H9 (cell line): ENCODE data around the gene AKT3. TPM values are rescaled to one million over a fixed set of nuclear protein-coding genes. Genes with fewer than 3 reads are reported as not detected.

Experiments used
- DNase-seq: peaks from one replicate; pipeline ENCODE4 v3.0.0-alpha.2; 2017
- H2AFZ ChIP-seq: one replicate; pipeline ENCODE4 v1.6.1; 2013; ENCODE audit warnings: mild to moderate bottlenecking, low read length, control low read depth, moderate library complexity
- H2AK5ac ChIP-seq: 2 replicates; pipeline ENCODE4 v1.6.1; 2013; ENCODE audit warnings: low read length, control low read depth, mixed read lengths; ENCODE audit not compliant: insufficient read length
- H2BK120ac ChIP-seq: one replicate; pipeline ENCODE4 v1.6.1; 2013; ENCODE audit warnings: low read depth, mild to moderate bottlenecking, low read length, control low read depth, inconsistent platforms; ENCODE audit not compliant: poor library complexity, severe bottlenecking
- H2BK12ac ChIP-seq: 2 replicates; pipeline ENCODE4 v1.6.1; 2013; ENCODE audit warnings: low read length, control low read depth, mixed read lengths, low read depth; ENCODE audit not compliant: insufficient read length
- H2BK15ac ChIP-seq: 2 replicates; pipeline ENCODE4 v1.6.1; 2013; ENCODE audit warnings: low read depth, low read length, control low read depth
- H2BK20ac ChIP-seq: one replicate; pipeline ENCODE4 v1.6.1; 2013; ENCODE audit warnings: low read depth, mild to moderate bottlenecking, low read length, control low read depth, inconsistent platforms; ENCODE audit not compliant: poor library complexity, severe bottlenecking
- H2BK5ac ChIP-seq: 2 replicates; pipeline ENCODE4 v1.6.1; 2013; ENCODE audit warnings: low read length, control low read depth, mixed read lengths; ENCODE audit not compliant: insufficient read length
- H3K14ac ChIP-seq: 2 replicates; pipeline ENCODE4 v1.6.1; 2013; ENCODE audit warnings: low read length, control low read depth; ENCODE audit not compliant: insufficient read depth
- H3K18ac ChIP-seq: 2 replicates; pipeline ENCODE4 v1.6.1; 2013; ENCODE audit warnings: low read depth, mild to moderate bottlenecking, mixed read lengths, low read length, control low read depth; ENCODE audit not compliant: insufficient read length
- H3K23ac ChIP-seq: 2 replicates; pipeline ENCODE4 v1.6.1; 2013; ENCODE audit warnings: low read length, control low read depth, mixed read lengths, low read depth; ENCODE audit not compliant: insufficient read length
- H3K23me2 ChIP-seq: 2 replicates; pipeline ENCODE4 v1.6.1; 2013; ENCODE audit warnings: low read depth, mild to moderate bottlenecking, mixed read lengths, low read length, control low read depth; ENCODE audit not compliant: insufficient read length, poor library complexity, severe bottlenecking
- H3K27ac ChIP-seq: 2 replicates; pipeline ENCODE4 v1.5.1; 2013; ENCODE audit warnings: low read length, control low read depth, mixed read lengths, low read depth; ENCODE audit not compliant: insufficient read length
- H3K27me3 ChIP-seq: 2 replicates; pipeline ENCODE4 v1.6.1; 2013; ENCODE audit warnings: low read length, control low read depth, inconsistent platforms; ENCODE audit not compliant: insufficient read depth
- H3K4ac ChIP-seq: 2 replicates; pipeline ENCODE4 v1.6.1; 2013; ENCODE audit warnings: low read depth, mild to moderate bottlenecking, control low read depth, inconsistent platforms, low read length, moderate library complexity
- H3K4me1 ChIP-seq: 2 replicates; pipeline ENCODE4 v1.6.1; 2013; ENCODE audit warnings: low read length, control low read depth, inconsistent platforms; ENCODE audit not compliant: insufficient read depth
- H3K4me2 ChIP-seq: 2 replicates; pipeline ENCODE4 v1.6.1; 2013; ENCODE audit warnings: low read length, control low read depth, mixed read lengths; ENCODE audit not compliant: insufficient read length, insufficient read depth
- H3K56ac ChIP-seq: 2 replicates; pipeline ENCODE4 v1.6.1; 2013; ENCODE audit warnings: low read depth, mild to moderate bottlenecking, mixed read lengths, low read length, control low read depth; ENCODE audit not compliant: insufficient read length
- H3K79me1 ChIP-seq: 2 replicates; pipeline ENCODE4 v1.6.1; 2013; ENCODE audit warnings: low read depth, mild to moderate bottlenecking, moderate library complexity, low read length, control low read depth, inconsistent platforms; ENCODE audit not compliant: insufficient read depth, poor library complexity, severe bottlenecking
- H3K79me2 ChIP-seq: 2 replicates; pipeline ENCODE4 v1.6.1; 2013; ENCODE audit warnings: low read length, control low read depth, inconsistent platforms; ENCODE audit not compliant: insufficient read depth
- H3K9ac ChIP-seq: 2 replicates; pipeline ENCODE4 v1.6.1; 2013; ENCODE audit warnings: low read length, control low read depth, mixed read lengths; ENCODE audit not compliant: insufficient read length; ENCODE audit errors: extremely low read depth
- H3K9me3 ChIP-seq: one replicate; pipeline ENCODE4 v1.6.1; 2013; ENCODE audit warnings: low read depth, low read length, inconsistent platforms; ENCODE audit not compliant: control insufficient read depth
- H3T11ph ChIP-seq: one replicate; pipeline ENCODE4 v1.6.1; 2013; ENCODE audit warnings: mild to moderate bottlenecking, low read length, control low read depth, inconsistent platforms
- H4K20me1 ChIP-seq: one replicate; pipeline ENCODE4 v1.6.1; 2013; ENCODE audit not compliant: control insufficient read depth, insufficient read length, insufficient read depth
- H4K5ac ChIP-seq: 2 replicates; pipeline ENCODE4 v1.6.1; 2013; ENCODE audit warnings: low read depth, mild to moderate bottlenecking, mixed read lengths, low read length, control low read depth; ENCODE audit not compliant: insufficient read length
- H4K8ac ChIP-seq: replicated peaks from 2 replicates; pipeline ENCODE4 v1.6.1; 2013; ENCODE audit warnings: low read length, control low read depth, mixed read lengths, low read depth; ENCODE audit not compliant: insufficient read length
- H4K91ac ChIP-seq: 2 replicates; pipeline ENCODE4 v1.6.1; 2013; ENCODE audit warnings: low read depth, mild to moderate bottlenecking, moderate library complexity, mixed read lengths, low read length, control low read depth; ENCODE audit not compliant: insufficient read length
- H3K27ac Mint-ChIP-seq, 3 experiments: 2 replicates in 2 of 3; 3 replicates in 1 of 3; pipeline ENCODE4 v1.8.0; 2020 to 2021; ENCODE audit warnings: mixed read lengths in 3 of 3, mild to moderate bottlenecking in 1 of 3, moderate library complexity in 1 of 3
- H3K27me3 Mint-ChIP-seq: 2 replicates; pipeline ENCODE4 v1.8.0; 2021; ENCODE audit warnings: low read depth, mild to moderate bottlenecking, moderate library complexity, mixed read lengths
- H3K36me3 Mint-ChIP-seq, 3 experiments: 2 replicates in 2 of 3; 3 replicates in 1 of 3; pipeline ENCODE4 v1.8.0; 2020 to 2021; ENCODE audit warnings: low read depth in 3 of 3, mixed read lengths in 3 of 3; ENCODE audit not compliant: insufficient read depth in 1 of 3
- H3K4me1 Mint-ChIP-seq, 2 experiments: 2 replicates each; pipeline ENCODE4 v1.8.0; 2020; ENCODE audit warnings: mixed read lengths in 2 of 2
- H3K4me3 Mint-ChIP-seq, 2 experiments: 2 replicates in 1 of 2; 3 replicates in 1 of 2; pipeline ENCODE4 v1.8.0; 2020 to 2021; ENCODE audit warnings: mild to moderate bottlenecking in 2 of 2, mixed read lengths in 2 of 2, moderate library complexity in 1 of 2
- H3K9me3 Mint-ChIP-seq, 2 experiments: 2 replicates in 1 of 2; 3 replicates in 1 of 2; pipeline ENCODE4 v1.8.0; 2020; ENCODE audit warnings: mild to moderate bottlenecking in 2 of 2, mixed read lengths in 2 of 2, moderate library complexity in 1 of 2
- CTCF ChIP-seq: fragments of 200-600 bp; sonication (generic); conservative IDR thresholded peaks from 3 replicates; pipeline ENCODE4 v1.8.0; 2021; ENCODE audit warnings: antibody characterized with exemption, mild to moderate bottlenecking
- WGBS: extraction: QIAGEN DNeasy Blood & Tissue Kit; methylation state at CpG from one replicate; pipeline ENCODE4 v1.1.7; 2013; ENCODE audit warnings: missing lambda C conversion rate, low lambda C conversion rate, mixed read lengths; ENCODE audit not compliant: insufficient read length; ENCODE audit errors: extremely low coverage; 5-methylcytosine and 5-hydroxymethylcytosine counted together
- total RNA-seq: library from RNA; stranded (reverse); gene quantifications from 2 replicates; pipeline ENCODE4 v1.2.1, GENCODE V29; 2021

The AKT3 gene
- total RNA-seq, 1 experiment from 2014 or later = 27.8 TPM

DNA sequence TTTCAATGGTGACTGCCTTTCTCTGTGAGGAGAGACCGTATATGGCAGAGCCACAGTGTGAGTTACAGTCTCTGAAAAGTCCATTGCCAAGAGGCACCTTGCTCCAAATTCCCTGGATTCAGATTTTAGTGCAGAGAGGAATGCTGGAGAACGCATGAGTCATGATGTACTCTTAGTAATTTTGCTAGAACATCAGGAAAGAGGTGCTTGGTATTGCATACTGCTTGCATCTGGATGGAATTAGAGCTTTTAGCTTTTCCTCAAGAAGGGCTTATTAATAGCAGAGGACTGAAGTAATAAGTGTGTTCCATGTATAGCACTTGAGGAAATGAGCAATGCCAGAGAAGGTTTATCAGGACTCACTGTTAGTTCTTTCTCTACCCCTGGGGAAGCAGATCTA, 40.5 kb upstream of the AKT3 start:
- no peak overlapping the region for H3K4me2 ChIP-seq
- Mint-ChIP-seq H3K27me3 (no peaks in the 10 kb centered on the region), H3K27ac (no peak overlapping the region), H3K4me1 (peaks cover 0 to 3% of the 10 kb centered on the region in 2 experiments; a peak in 2 of 4 replicates), H3K4me3 (no peak overlapping the region), H3K36me3 (no peaks in the 10 kb centered on the region), H3K9me3 (no peaks in the 10 kb centered on the region)
- no peaks in the 10 kb centered on the region for H3K27me3 ChIP-seq
- H3K79me2 ChIP-seq = no peaks in the 10 kb centered on the region
- no peak overlapping the region for H3K14ac ChIP-seq
- no peak overlapping the region for H2AFZ ChIP-seq
- no peak overlapping the region for H3K9ac ChIP-seq
- H2BK15ac ChIP-seq = no peak overlapping the region
- no peaks in the 10 kb centered on the region for H3K4me1 ChIP-seq
- no peak overlapping the region for H3K18ac ChIP-seq
- no peak overlapping the region for H2BK12ac ChIP-seq
- no peaks in the 10 kb centered on the region for H3K9me3 ChIP-seq
- TF ChIP-seq CTCF = no peak
- no peaks in the 10 kb centered on the region for H4K20me1 ChIP-seq
- H4K91ac ChIP-seq = no peak overlapping the region
- H2AK5ac ChIP-seq = no peak overlapping the region
- no peaks in the 10 kb centered on the region for H3K79me1 ChIP-seq
- H4K5ac ChIP-seq = no peak overlapping the region
- no peak overlapping the region for H2BK20ac ChIP-seq
- WGBS = no CpG with 5 or more reads among the region's 2 CpGs
- H2BK120ac ChIP-seq = no peak overlapping the region
- DNase-seq = no peak
- H3K27ac ChIP-seq = no peak overlapping the region
- H3K23me2 ChIP-seq = no peaks in the 10 kb centered on the region
- no peak overlapping the region for H2BK5ac ChIP-seq
- H3K4ac ChIP-seq = no peak overlapping the region
- no peak overlapping the region for H4K8ac ChIP-seq
- H3T11ph ChIP-seq = no peak overlapping the region
- H3K56ac ChIP-seq = no peak overlapping the region
- no peak overlapping the region for H3K23ac ChIP-seq
